SK-N-DZ (cell line): ENCODE measurements around the gene GNAQ.

ENCODE experiments used
- DNase-seq: peaks from one replicate; pipeline ENCODE4 v3.0.0-alpha.2; 2015; ENCODE audit warnings: low spot score

GNAQ gene

GRCh38 chr9:77975036-77975435 lies 56.6 kb downstream of the GNAQ start:
- no peak for DNase-seq

- no peak for DNase-seq
Observed at GRCh38 chr9:77974434-77974833, 57.2 kb downstream of the GNAQ start.

GRCh38 chr9:77969083-77969482 lies 62.5 kb downstream of the GNAQ start:
- no peak for DNase-seq

- DNase-seq, result no peak
Observed at GRCh38 chr9:77968506-77968905, 63.1 kb downstream of the GNAQ start.

- no peak for DNase-seq
Observed at GRCh38 chr9:77966718-77967117, 64.9 kb downstream of the GNAQ start.

- no peak for DNase-seq
Observed at GRCh38 chr9:77965445-77966123, 66.0 kb downstream of the GNAQ start.

- no peak for DNase-seq
Observed at GRCh38 chr9:77964258-77964657, 67.4 kb downstream of the GNAQ start.

GRCh38 chr9:77961541-77961940 lies 70.1 kb downstream of the GNAQ start:
- DNase-seq, result no peak

GRCh38 chr9:77960356-77961153 lies 71.1 kb downstream of the GNAQ start:
- DNase-seq, result no peak

- DNase-seq, result no peak
Observed at GRCh38 chr9:77959803-77960202, 71.8 kb downstream of the GNAQ start.

GRCh38 chr9:77957652-77958051 lies 74.0 kb downstream of the GNAQ start:
- DNase-seq, result no peak

GRCh38 chr9:77956555-77956954 lies 75.1 kb downstream of the GNAQ start:
- DNase-seq, result no peak

- DNase-seq, result no peak
Observed at GRCh38 chr9:77954666-77955015, 77.0 kb downstream of the GNAQ start.

- DNase-seq, result no peak
Observed at GRCh38 chr9:77954013-77954665, 77.5 kb downstream of the GNAQ start.

- no peak for DNase-seq
Observed at GRCh38 chr9:77953590-77953989, 78.0 kb downstream of the GNAQ start.

- DNase-seq, result no peak
Observed at GRCh38 chr9:77952635-77953328, 78.8 kb downstream of the GNAQ start.

GRCh38 chr9:77951369-77951768 lies 80.2 kb downstream of the GNAQ start:
- no peak for DNase-seq

GRCh38 chr9:77949751-77950436 lies 81.7 kb downstream of the GNAQ start:
- no peak for DNase-seq

GRCh38 chr9:77947651-77948050 lies 84.0 kb downstream of the GNAQ start:
- no peak for DNase-seq

GRCh38 chr9:77946969-77947620 lies 84.5 kb downstream of the GNAQ start:
- DNase-seq, result no peak

- no peak for DNase-seq
Observed at GRCh38 chr9:77946296-77946695, 85.3 kb downstream of the GNAQ start.
